Neutrophil (primary cell): ENCODE data around the gene KCTD11.

Source experiments
- H3K27ac ChIP-seq: fragments of 200-600 bp; sonication (generic); 2 replicates; pipeline ENCODE4 v1.5.1; 2016; ENCODE audit warnings: mild to moderate bottlenecking, moderate library complexity
- H3K27me3 ChIP-seq: fragments of 200-600 bp; sonication (generic); 2 replicates; pipeline ENCODE4 v1.6.0; 2016; ENCODE audit warnings: mild to moderate bottlenecking
- H3K36me3 ChIP-seq: fragments of 200-600 bp; sonication (generic); 2 replicates; pipeline ENCODE4 v1.5.1; 2017
- H3K4me1 ChIP-seq, 2 experiments: fragments of 200-600 bp in 1 of 2; sonication (generic) in 1 of 2; 1 replicate in 1 of 2; 2 replicates in 1 of 2; pipeline versions ENCODE4 v1.5.1 to v1.6.1; 2013 to 2016; ENCODE audit warnings: low read depth in 1 of 2, low read length in 1 of 2, mild to moderate bottlenecking in 1 of 2, moderate library complexity in 1 of 2; ENCODE audit not compliant: control insufficient read depth in 1 of 2, insufficient read depth in 1 of 2
- H3K4me3 ChIP-seq, 2 experiments: fragments of 200-600 bp in 1 of 2; sonication (generic) in 1 of 2; 1 replicate in 1 of 2; 2 replicates in 1 of 2; pipeline ENCODE4 v1.5.1; 2013 to 2016; ENCODE audit warnings: low read depth in 1 of 2, low read length in 1 of 2, mild to moderate bottlenecking in 1 of 2, moderate library complexity in 1 of 2
- H3K9me3 ChIP-seq: fragments of 200-600 bp; sonication (generic); 2 replicates; pipeline ENCODE4 v1.5.1; 2016
- TF ChIP-seq, protein P1 (sequence below): fragments of 200-600 bp; sonication (generic); IDR thresholded peaks from 2 replicates; pipeline ENCODE4 v1.5.1; 2016; ENCODE audit warnings: antibody characterized with exemption

KCTD11 gene

DNA sequence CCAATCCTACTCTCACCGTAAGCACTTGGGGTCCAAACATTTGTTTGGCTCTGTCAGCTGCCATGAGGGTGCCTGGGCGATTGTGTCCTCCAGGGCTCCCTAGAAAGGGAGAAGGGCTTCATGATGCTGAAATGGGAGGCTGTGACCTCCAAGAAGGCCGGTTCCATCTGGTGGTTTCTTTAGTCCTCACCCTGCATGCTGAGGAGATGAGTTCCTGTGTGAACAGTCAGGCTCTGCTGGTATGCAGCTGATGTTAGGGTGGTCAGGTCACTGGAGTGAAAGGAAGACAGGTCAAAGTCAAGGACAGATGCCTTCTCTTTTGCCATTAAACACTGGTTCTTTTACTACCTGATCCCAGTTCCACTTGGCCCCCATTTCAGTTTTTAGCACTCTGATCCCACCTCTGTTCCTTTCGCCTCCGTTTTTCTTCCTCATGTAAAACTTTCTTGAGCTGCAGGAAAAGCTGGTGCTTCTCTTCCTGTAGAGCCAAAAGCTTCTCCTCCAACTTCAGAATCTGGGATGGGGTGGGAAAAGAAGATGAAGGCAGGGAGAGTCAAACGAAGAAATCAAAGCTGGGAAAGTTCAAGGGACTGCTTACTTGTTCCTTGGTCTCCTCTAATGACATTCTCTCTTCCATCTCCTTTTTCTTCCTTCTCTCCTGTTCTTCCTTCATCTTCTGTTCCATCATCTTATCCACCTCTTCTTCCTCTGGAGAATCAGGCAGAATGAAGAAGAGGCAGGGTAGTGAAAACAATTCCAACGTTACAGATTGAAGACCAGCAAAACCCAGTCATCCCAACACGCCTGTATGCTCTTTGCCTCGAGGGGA, 37.9 kb upstream of the KCTD11 start:
- H3K9me3 ChIP-seq = no peaks in the 10 kb centered on the region
- peak overlapping the region; percentile 99 for H3K27ac ChIP-seq
- H3K4me1 ChIP-seq = peaks cover 28 to 34% of the 10 kb centered on the region in 2 experiments
- no peaks in the 10 kb centered on the region for H3K27me3 ChIP-seq
- H3K36me3 ChIP-seq = peaks cover 63% of the 10 kb centered on the region
- TF ChIP-seq, protein P1, sequence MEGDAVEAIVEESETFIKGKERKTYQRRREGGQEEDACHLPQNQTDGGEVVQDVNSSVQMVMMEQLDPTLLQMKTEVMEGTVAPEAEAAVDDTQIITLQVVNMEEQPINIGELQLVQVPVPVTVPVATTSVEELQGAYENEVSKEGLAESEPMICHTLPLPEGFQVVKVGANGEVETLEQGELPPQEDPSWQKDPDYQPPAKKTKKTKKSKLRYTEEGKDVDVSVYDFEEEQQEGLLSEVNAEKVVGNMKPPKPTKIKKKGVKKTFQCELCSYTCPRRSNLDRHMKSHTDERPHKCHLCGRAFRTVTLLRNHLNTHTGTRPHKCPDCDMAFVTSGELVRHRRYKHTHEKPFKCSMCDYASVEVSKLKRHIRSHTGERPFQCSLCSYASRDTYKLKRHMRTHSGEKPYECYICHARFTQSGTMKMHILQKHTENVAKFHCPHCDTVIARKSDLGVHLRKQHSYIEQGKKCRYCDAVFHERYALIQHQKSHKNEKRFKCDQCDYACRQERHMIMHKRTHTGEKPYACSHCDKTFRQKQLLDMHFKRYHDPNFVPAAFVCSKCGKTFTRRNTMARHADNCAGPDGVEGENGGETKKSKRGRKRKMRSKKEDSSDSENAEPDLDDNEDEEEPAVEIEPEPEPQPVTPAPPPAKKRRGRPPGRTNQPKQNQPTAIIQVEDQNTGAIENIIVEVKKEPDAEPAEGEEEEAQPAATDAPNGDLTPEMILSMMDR = no peak
- H3K4me3 ChIP-seq = peak overlapping the region; percentile 73 to 86

DNA sequence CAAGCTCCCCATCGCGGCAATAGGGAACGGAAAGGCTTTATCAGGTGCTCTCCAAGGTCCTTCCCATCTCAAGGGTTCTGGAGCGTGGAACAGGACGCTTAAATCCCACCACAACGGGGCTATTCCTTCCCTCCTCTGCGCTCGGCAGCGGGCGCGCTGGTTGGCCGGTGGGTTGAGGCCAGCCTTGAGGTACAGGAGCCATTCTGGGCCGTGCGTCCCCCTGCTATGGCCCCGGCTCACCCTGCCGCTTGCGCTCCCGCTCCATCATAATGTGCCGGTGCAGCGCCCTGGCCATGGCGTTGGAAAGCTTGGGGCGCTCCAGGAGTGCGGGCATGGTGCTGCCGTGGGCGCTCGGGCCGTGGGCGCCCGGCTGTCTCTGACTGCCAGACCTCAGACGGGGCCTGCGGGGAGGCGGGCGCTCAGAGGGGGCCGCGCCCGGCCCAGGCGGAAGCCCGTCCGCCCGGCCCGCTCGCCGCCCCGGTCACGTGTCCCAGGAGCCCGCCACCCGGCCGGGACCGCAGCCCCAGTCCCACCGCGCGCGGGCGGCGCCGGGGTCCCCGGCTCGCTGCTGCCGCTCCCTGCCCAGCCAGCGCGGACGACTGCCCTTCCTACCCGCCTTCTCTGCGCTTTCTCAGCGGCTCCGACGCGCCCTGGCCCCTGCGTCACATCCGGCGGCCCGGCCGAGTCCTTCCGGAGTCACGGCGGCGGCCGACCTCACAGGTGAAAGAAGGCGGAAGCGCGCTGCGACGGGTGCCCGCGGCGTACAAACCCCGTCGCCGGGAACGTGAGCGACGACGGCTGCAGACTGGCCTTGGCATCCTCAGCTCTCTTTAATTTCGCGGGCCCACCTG, 37.0 kb upstream of the KCTD11 start, which contains the start of gene GPS2:
Gene GPS2, minus strand, starts transcription at position 642 of the 851 bp plus-strand sequence. Its CDS starts 308 bp downstream, at position 334.
- Histone ChIP-seq H3K27me3 (no peaks in the 10 kb centered on the region), H3K9me3 (no peaks in the 10 kb centered on the region), H3K27ac (peak within 1 kb of the TSS; percentile 99), H3K4me1 (peaks cover 21 to 26% of the 10 kb centered on the region in 2 experiments), H3K4me3 (peak within 1 kb of the TSS; percentile 73 to 86), H3K36me3 (peaks cover 59% of the 10 kb centered on the region)
- TF ChIP-seq, protein P1 = peak; percentile 19

DNA sequence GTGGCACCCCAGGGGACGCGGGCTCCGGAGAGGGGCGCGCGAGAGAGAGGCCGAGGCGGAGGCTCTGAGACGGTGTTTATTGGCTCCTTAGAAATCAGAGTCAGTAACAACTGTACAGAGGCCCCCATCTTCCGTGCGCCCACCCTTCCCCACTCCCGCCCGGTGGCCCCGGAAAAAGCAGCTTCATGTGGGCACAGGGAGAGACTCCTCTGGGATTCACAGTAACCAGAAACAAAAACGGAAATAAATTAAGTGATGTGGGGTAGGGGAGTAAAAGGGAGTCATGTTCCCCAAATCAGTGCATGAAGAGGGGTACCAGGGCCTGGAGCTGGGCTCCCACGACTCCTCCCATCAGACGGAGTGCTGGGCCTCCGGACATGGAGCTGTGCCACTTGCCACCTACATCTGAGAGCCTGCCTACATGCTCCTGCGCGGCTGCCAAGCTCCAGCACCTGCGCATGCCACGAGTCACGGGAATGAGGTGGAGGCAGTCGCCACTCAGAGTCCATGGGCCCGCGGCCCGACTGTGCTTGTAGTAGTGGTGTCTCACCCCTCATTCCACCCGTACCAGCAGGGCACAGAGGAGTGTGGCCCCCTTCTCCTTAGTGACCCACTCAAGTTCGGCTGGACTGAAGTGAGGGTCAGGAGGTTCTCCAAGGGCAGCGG, 36.3 kb upstream of the KCTD11 start:
- TF ChIP-seq, protein P1 = peak; percentile 4
- H3K36me3 ChIP-seq = peaks cover 64% of the 10 kb centered on the region
- no peaks in the 10 kb centered on the region for H3K9me3 ChIP-seq
- H3K27ac ChIP-seq = peak overlapping the region; percentile 99
- H3K4me1 ChIP-seq = peaks cover 21 to 24% of the 10 kb centered on the region in 2 experiments
- H3K27me3 ChIP-seq = no peaks in the 10 kb centered on the region
- H3K4me3 ChIP-seq = peak overlapping the region; percentile 73 to 86

DNA sequence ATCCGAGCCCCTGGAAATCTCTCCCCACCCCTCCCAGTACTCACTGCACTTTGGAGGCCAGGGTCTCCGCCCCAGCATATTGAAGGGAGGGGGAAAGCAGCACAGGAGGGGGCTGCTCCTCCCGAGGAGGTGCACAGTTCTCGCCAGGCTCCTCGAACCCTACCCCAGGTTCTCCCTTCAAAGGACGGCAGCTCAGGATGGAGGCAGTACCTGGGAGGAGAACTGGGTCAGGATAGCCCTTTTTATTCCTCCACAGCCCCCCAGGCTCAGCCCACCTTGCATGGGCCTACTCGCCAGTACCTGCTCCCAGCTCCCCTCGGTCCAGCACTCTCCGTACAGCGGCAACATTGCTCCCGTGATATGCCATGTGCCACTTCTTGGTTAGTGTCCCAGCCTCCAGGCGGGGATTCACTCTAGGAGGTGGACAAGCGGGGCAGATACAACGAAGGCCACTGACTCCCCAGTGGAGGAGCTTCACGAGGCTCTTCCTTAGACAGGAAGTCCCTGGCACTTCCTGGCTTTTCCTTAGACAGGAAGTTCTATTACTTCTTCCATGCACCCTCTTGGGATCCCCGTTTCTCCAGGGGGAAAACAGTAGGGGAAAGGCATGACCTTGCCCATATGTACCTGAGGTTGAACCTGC, 34.7 kb upstream of the KCTD11 start:
- no peak overlapping the region for H3K4me3 ChIP-seq
- H3K4me1 ChIP-seq = peaks cover 21 to 24% of the 10 kb centered on the region in 2 experiments
- H3K36me3 ChIP-seq = peaks cover 65% of the 10 kb centered on the region
- H3K9me3 ChIP-seq = no peaks in the 10 kb centered on the region
- no peaks in the 10 kb centered on the region for H3K27me3 ChIP-seq
- TF ChIP-seq, protein P1 = no peak
- peak overlapping the region; percentile 35 for H3K27ac ChIP-seq
